ENCODE measurements around the gene REST.
A peak's percentile ranks its signal among the peaks of the same experiment; 100 is the strongest.
"Not testable (repeated sequence)": the region's sequence is repeated elsewhere in the genome, so short reads cannot be mapped to it uniquely, and the experiment has no call there.

Gene REST, protein sequence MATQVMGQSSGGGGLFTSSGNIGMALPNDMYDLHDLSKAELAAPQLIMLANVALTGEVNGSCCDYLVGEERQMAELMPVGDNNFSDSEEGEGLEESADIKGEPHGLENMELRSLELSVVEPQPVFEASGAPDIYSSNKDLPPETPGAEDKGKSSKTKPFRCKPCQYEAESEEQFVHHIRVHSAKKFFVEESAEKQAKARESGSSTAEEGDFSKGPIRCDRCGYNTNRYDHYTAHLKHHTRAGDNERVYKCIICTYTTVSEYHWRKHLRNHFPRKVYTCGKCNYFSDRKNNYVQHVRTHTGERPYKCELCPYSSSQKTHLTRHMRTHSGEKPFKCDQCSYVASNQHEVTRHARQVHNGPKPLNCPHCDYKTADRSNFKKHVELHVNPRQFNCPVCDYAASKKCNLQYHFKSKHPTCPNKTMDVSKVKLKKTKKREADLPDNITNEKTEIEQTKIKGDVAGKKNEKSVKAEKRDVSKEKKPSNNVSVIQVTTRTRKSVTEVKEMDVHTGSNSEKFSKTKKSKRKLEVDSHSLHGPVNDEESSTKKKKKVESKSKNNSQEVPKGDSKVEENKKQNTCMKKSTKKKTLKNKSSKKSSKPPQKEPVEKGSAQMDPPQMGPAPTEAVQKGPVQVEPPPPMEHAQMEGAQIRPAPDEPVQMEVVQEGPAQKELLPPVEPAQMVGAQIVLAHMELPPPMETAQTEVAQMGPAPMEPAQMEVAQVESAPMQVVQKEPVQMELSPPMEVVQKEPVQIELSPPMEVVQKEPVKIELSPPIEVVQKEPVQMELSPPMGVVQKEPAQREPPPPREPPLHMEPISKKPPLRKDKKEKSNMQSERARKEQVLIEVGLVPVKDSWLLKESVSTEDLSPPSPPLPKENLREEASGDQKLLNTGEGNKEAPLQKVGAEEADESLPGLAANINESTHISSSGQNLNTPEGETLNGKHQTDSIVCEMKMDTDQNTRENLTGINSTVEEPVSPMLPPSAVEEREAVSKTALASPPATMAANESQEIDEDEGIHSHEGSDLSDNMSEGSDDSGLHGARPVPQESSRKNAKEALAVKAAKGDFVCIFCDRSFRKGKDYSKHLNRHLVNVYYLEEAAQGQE

DNA sequence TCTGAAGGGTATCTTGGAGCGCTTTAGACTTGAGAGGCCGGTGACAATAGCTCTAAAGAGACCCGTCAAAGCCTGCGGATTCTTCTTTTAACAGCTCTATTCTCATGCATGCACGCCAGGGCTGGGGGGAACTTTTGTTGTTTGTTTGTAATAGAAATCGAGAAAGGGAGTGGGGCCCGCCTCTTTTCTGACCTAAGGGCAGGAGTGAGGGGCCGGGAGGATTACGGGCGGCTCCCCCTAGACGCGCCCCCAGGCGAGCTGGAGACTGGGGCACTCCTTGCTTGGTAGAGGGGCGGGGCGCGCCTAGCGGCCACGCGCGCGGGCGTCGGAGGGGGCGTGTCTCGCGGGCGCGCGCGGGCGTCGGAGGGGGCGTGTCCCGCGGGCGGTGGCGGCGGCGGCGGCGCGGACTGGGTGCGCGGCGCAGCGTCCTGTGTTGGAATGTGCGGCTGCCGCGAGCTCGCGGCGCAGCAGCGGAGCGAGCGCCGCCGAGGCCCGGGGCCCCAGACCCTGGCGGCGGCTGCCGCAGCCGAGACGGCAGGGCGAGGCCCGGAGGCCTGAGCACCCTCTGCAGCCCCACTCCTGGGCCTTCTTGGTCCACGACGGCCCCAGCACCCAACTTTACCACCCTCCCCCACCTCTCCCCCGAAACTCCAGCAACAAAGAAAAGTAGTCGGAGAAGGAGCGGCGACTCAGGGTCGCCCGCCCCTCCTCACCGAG, at the start of gene REST:
Gene REST (plus strand): TSS at position 412 of the 717 bp plus-strand sequence. CDS start 2,739 bp downstream, outside the sequence.
- peak; percentile 45 for DNase-seq

DNA sequence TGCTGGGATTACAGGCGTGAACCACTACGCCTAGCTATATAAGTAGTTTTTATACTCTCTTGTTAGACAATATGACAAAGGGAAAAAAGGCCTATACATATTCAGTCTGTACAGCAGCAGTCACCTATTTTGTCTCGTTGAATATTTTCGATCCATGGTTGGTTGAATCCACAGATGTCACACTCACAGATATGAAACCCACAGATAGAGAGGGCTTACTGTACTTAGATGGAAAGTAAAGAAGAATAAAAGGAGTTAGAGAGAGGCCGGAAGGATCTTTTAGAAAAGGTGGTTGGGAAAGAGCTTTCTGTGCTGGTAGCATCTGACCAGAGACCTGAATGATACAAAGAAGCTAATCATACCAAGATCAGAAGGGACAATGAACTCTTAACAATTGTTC, 47.9 kb upstream of the REST start:
- no peak for DNase-seq

DNA sequence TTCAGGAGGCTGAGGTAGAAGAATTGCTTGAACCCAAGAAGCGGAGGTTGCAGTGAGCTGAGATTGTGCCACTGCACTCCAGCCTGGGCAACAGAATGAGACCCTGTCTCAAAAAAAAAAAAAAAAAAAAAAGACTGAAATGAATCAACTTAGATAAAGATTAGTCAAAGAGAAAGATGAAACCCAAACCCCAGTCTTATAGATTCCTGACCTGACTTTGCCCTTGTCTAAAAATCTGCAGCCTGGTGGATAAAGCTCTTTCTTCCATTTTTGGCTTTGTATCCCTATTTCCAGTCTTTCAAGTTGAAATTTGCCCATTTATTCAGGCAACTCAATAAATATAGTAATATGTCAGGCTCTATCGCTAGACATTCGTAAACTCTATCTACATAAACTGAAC, 46.9 kb upstream of the REST start:
- no peak for DNase-seq

DNA sequence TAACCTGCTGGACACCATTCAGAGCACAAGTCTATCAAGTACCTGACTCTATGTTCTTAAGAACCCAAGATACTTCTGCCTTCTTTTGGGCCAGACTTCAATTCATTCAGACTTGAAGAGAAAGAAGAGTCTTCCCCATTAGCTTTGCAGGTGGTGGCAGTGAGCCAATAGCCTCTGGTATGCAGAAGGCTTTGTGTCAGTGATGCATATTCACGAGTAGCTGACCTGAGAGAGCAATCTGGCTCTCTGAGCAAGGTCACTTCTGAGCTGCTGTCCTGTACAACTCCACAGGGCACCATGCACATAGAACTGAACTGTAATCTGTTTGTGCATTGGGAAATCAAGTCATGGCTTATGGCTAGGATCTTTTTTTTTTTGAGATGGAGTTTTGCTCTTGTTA, 46.3 kb upstream of the REST start:
- no peak for DNase-seq

DNA sequence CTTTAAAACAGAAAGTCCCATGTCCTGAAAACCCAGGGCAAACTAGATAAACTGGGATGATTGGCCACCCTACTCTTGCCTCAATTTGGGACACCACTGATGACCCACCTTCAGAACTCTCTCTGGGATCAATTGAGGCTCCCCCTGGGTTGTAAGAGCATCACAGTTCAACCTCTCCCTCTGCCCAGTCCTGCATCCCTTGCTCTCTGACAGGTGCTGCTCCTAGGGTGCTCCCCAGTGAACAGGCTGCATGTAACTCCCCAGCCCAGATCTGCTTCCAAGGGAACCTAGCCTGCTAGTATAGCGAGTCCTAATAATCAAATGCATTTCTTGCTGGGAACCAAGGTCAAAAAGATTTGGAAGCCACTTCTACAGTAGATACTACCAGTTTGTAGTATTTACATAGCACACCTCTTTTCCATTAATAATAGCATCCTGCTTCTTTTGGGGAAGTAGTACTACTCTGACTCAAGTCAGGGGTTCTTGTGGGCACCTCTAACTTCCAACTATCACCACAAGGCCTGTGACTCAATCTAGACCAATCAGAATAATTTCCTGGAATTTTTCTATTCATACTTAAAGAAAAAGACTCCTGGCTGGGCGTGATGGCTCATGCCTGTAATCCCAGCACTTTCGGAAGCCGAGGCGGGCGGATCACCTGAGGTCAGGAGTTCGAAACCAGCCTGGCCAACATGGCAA, 44.1 kb upstream of the REST start:
- DNase-seq: no peak

DNA sequence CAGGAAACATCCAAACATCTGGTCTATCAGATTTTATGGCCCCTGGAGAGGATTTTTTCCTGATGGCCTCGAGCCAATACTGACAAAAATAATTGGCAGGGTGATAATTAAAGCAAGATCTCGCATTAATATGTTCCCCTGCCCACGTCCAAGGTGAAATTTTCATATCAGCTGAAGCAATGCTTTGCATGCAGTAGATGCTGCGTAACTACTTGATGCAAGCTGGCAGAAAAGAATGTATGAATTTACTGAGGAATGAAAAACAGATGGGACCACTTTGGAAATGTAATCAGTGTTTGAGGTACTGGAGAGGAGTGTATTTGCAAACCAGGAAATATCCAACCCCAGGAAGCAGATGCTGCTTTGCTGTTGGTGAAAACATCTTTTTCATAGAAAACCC, 36.8 kb upstream of the REST start:
- DNase-seq: no peak

DNA sequence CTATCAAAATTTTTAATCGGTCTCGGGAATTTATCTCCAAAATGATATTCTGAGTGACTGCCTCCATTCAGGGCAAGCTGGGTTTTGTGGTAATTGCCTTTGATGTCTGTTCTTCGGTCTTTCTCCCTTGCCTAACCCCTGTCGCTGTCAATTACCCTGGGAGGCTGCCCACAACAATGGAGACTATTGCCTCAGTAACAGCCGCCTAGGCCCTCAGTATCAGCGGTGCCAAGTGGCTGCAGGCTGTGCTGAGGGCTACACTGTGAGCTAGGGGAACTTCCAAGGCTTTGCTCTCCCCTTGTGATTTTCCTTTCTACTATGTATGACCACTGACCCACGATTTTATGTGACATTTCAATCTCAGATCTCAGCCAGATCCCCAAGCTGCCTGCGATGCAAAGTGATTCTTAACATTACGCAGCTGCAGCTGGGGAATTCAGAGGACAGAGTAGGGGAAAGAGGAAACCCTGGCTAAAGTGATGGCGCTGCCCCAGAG, 36.3 kb upstream of the REST start:
- no peak for DNase-seq

DNA sequence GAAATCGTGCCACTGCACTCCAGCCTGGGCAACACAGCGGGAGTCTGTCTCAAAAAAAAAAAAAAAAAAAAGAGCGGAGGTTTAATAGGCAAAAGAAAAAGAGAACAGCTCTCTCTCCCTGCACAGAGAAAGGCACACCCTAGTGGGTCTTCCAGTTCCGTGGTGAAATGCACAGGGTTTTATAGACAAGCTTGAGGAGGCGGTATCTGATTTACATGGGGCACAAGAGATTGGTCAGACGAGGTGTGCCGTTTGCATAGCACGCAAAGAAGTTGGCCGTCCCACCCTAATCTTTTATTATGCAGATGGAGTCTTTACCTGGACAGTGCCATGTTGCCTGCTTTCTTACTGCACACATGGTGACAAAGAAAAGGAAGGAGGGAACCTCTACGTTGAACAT, 33.5 kb upstream of the REST start:
- no peak for DNase-seq

DNA sequence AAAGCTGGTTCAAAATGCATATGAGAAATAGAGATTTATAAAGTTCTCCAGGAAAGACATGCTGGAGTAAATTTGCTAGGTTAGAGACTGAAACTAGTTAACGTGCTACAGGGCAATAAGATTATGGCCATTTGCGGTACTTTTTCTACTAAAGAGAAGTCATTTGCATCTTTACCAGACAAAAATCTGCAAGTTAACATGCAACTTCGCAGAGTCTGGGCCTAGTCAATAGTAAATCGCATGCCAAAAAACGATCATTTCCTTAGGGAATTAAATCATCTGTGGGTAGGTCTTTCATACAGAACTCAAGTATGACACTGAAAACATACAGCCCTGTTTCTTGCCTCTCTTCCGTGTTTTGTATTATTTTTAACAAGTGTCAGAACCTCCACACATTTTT, 32.8 kb upstream of the REST start:
- DNase-seq: no peak

DNA sequence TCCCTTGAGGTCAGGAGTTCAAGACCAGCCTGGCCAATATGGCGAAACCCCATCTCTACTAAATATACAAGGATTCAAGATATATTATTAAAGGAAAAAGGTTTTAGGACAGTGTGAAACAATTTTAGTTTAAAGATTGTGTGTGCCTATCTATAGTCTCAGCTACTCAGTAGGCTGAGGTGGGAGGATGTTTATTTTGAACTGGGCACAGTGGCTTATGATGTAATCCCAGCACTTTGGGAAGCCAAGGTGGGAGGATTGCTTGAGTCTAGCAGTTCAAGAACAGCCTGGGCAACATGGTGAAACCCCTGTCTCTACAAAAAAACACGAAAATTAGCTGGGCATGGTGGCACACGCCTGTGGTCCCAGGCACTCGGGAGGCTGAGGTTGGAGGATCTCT, 31.4 kb upstream of the REST start:
- DNase-seq: no peak

DNA sequence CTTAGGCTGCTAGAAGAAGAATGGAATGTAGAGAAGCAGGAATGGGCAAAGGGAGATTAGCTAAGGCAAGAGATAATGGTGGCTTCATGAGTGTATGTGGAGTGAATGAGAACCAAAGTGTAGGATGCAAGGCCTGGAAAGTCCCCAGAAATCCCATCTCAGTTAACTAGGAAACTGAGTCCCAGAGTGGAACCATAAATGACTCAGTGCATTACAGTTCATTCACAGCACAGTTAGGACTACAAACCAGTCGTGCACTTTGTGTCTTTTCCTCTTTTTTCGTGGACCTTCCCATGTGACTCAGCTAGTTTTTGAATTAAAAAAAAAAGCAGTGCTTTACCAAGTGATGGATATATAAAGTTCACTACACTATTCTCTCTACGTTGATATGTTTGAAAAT, 27.7 kb upstream of the REST start:
- no peak for DNase-seq

DNA sequence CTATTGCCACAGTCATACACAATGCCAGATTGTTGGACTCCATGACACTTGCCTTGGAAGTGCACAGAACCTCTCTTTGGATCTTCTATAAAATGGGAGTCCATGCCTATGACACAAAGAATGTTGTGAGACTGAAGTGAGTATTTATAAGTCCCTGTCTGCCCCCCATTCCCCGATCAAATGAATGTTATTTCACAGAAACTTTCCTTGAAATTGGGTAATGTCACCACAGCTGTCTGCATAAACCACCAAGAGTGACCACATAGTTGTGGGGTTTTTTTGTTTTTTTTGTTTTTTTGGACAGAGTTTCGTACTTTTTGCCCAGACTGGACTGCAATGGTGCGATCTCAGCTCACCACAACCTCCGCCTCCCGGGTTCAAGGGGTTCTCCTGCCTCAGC, 27.1 kb upstream of the REST start:
- DNase-seq: no peak

DNA sequence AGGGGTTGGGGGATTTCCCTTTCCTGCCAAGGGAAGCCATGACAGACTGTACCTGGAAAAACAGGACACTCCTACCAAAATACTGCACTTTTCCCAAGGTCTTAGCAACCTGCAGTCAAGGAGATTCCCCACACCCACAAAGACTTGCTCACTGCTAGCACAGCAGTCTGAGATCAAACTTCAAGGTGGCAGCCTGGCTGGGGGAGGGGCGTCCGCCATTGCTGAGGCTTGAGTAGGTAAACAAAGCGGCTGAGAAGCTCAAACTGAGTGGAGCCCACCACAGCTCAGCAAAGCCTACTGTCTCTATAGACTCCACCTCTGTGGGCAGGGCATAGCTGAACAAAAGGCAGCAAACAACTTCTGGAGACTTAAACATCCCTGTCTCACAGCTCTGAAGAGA, 23.2 kb upstream of the REST start:
- not testable (repeated sequence) for DNase-seq

DNA sequence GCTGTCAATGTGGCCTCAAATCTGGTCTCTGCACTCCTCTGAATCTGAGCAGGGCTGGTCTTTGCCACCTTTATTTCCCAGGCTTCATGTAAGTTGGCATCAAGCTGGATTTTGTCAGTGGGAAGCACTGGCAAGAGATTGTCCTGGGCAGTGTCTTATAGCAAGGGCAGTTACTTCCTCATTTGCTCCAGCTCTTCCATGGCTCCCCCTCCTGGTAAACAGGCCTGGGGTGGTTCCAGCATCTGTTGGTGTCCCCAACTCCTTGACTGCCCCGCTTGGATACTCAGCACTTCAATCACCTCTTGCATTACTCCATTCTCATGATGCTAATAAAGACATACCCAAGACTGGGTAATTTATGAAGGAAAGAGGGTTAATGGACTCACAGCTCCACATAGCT, 15.0 kb upstream of the REST start:
- no peak for DNase-seq

DNA sequence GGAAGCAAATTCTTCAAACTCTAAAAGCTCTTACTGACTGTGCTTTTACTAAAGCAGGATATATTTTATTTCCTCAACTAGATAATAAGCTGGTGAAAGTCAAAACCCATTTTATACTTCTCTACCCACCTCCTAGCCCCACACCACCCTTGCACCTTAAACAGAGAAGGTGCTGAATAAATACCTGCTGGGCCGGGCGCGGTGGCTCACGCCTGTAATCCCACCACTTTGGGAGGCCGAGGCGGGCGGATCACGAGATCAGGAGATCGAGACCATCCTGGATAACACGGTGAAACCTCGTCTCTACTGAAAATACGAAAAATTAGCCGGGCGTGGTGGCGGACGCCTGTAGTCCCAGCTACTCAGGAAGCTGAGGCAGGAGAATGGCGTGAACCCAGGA, 9.9 kb upstream of the REST start:
- not testable (repeated sequence) for DNase-seq

DNA sequence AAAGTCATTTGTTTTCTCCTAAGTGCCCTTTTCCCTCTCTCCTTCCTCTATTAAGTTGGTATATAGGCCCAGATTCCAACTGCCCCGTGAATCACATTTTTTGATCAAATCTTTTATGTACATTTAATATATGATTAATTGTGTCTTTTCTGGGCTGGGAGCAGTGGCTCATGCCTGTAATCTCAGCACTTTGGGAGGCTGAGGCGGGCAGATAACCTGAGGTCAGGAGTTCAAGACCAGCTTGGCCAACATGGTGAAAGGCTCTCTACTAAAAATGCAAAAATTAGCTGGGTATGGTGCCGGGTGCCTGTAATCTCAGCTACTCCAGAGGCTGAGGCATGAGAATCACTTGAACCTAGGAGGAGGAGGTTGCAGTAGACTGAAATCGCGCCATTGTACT, 7.5 kb upstream of the REST start:
- DNase-seq: not testable (repeated sequence)

DNA sequence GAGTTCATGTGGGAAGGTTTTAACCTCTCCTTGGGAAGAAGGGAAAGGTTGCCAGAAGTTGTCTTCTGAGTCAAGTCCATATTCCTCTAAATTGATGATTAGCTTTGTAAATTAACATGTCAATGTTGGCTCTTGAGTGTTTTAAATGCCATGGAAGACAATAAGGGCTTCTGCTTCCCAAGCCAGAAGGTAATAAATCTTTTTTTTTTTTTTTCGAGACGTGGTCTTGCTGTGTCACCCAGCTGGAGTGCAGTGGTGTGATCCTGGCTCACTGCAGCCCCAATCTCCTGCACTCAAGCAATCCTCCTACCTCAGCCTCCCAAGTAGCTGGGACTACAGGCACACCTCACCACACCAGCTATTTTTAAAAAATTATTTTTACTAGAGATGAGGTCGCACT, 5.0 kb upstream of the REST start:
- no peak for DNase-seq

DNA sequence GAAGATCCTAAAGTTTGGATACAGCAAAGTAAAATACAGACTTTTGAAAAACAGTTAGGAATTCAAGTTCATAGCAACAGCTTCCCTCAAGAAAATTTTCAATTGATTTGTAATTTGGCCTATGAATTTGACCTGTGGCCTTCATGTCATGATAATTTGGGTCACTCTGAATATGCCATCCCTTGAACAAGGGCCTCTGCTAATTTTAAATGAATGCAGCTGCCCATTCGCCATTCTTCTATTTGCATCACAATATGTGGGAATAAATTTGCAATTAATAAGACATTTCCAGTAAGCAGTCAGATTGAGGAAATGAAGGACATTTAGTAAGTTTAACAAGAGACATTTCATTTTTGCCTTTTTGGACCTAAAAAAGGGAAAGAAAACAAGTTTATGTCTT, 1.9 kb upstream of the REST start:
- DNase-seq: no peak

DNA sequence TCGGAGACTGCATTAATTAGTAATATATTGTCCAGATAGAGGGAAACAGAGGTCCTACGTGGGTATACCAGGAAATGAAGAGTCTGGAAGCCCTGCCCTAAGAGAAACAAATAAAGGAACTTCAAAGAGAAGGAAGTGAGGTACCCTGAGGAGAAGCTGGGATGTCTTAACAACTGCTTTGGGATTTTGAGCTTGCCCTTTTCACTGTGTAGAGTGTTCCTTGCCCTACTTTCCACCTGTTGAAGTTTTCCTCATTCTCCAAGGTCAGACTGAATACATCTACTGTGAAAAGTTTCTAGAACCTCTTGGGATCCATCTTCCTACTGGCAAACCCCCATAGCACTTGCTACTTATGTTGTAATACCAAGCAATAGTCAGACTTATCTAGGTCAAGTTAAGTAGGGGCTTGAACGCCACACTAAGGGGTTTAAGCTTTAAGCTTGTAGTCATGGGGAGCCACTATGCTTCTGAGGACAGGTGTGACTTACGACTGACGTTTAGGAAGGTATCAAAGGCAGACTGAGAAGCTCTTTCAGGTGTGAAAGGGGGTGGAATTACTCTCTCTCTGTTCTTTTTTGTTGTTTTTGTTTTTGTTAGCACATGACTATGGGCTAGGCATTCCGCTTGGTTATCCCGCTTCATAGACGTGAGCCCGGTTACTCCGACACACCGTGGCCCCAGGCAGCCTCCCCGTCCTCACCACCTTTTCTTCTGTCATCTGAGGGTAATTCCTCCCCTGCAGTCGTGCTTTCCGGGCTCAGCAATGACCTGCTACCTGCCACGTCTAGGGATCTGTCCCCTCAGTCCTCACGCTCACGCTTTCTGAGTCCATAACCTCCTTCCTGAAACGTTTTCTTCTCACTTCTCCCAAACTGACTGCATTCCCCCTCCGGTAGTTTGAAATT, 959 bp upstream of the REST start:
- no peak for DNase-seq

DNA sequence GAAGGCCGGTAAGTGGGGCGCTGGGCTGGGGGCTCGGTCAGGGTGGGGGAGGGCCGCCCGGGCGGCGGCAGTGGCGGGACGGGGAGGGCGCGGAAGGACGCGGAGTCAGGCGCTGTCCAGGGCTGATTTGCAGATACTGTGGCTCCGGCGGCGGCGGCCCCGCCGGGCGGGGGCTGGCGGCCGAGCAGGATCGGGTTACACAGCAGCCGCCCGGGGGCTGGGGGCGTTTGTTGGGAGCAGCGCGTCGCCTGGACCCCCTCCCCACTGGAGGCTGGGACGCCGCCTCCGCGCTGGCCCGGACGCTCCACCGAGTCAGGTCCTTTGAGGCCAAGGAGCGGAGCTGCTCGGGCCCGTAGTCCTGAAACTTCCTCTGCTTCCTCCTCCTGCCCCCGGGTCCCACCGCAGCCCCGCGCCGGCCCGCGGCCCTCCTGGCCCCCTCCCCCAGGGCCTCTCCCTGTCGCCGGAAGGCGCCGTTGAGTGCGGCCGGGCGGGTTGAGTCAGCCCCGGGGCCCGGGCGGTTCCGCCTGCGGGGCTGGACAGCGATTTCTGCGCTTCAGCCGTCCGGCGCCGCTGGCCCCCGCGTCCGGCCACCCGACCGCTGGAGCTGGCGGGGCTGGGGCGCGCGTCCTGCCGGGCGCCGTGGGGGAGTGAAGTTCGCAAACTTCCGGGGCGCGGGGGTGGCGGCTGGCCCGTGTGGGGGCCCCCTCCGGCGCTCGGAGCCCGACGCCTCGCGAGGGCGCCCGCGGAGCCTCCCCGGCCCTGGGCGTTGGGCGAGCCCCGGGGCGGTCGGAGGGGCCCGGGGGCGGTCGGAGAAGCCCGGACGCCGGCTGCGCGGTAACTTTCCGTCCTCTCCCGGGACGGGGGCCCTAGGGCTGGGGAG, 746 bp downstream of the REST start:
- DNase-seq: peak; percentile 58
